Articular chondrocyte of knee joint (primary cell): ENCODE results near the gene ZBTB18. TPM values are rescaled to one million over a fixed set of nuclear protein-coding genes. Genes with fewer than 3 reads are reported as not detected.

Experiments used
- small RNA-seq: library from RNA; depleted of rRNA; stranded (forward); fragments of <200 nt; gene quantifications from one replicate; pipeline ENCODE3, GENCODE V24; 2012
- total RNA-seq: library from RNA; depleted of rRNA; stranded (reverse); fragments of >200 nt; gene quantifications from 2 replicates; pipeline ENCODE4 v1.2.3, GENCODE V29; 2012

The ZBTB18 gene
- 6.4 and 8.5 TPM in 2 replicates for total RNA-seq

GRCh38 chr1:244050835-244051444 lies at the start of gene ZBTB18:
Gene ZBTB18, plus strand, starts transcription at chr1:244051283. Its CDS starts 149 bp downstream, at chr1:244051432.

Small RNAs within 50 kb of the gene (small RNA-seq; reads per million reads assigned to genes)
- gene RN7SL148P = not detected

Other genes with a start within 250 kb of the ZBTB18 start
- gene AKT3, start 201.0 kb upstream of the ZBTB18 start, total RNA-seq = 46.5 and 49.5 TPM in 2 replicates